Keratinocyte (primary cell): ENCODE measurements around the gene DSCAM. TPM values are rescaled to one million over a fixed set of nuclear protein-coding genes. Genes with fewer than 3 reads are reported as not detected.

Source experiments
- DNase-seq: peaks from one replicate; pipeline ENCODE4 v3.0.0-alpha.2; 2011; ENCODE audit warnings: low read depth, missing footprints, low spot score
- FAIRE-seq: peaks from 2 replicates; lab custom pipeline; 2011; peaks lifted over from hg19 to GRCh38; lab: Jason Lieb, UNC
- H2AFZ ChIP-seq: 2 replicates; pipeline ENCODE4 v1.6.0; 2012; ENCODE audit warnings: low read length, control low read depth, inconsistent platforms; ENCODE audit not compliant: control insufficient read depth
- H3K27ac ChIP-seq: 2 replicates; pipeline ENCODE4 v1.5.1; 2011; ENCODE audit warnings: low read length; ENCODE audit not compliant: control insufficient read depth, insufficient read depth
- H3K27me3 ChIP-seq: 3 replicates; pipeline ENCODE4 v1.6.0; 2011; ENCODE audit warnings: low read length; ENCODE audit not compliant: control insufficient read depth, insufficient read depth; ENCODE audit errors: extremely low read depth
- H3K36me3 ChIP-seq, 2 experiments: 2 replicates in 1 of 2; 3 replicates in 1 of 2; pipeline ENCODE4 v1.5.1; 2011; ENCODE audit warnings: low read length in 2 of 2, mild to moderate bottlenecking in 1 of 2; ENCODE audit not compliant: control insufficient read depth in 2 of 2, insufficient read depth in 2 of 2; ENCODE audit errors: extremely low read depth in 1 of 2
- H3K4me1 ChIP-seq: 3 replicates; pipeline ENCODE4 v1.5.1; 2011; ENCODE audit warnings: low read length; ENCODE audit not compliant: control insufficient read depth, insufficient read depth; ENCODE audit errors: extremely low read depth
- H3K4me2 ChIP-seq: 3 replicates; pipeline ENCODE4 v1.6.0; 2011; ENCODE audit warnings: low read depth, low read length; ENCODE audit not compliant: control insufficient read depth, insufficient read depth; ENCODE audit errors: extremely low read depth
- H3K4me3 ChIP-seq, 3 experiments: fragments of 200-600 bp in 1 of 3; sonication (generic) in 1 of 3; 2 replicates in 2 of 3; 3 replicates in 1 of 3; pipeline ENCODE4 v1.5.1; 2011 to 2016; ENCODE audit warnings: low read length in 3 of 3, mild to moderate bottlenecking in 3 of 3, control low read depth in 2 of 3, inconsistent platforms in 1 of 3, low read depth in 1 of 3, mixed read lengths in 1 of 3, mixed run types in 1 of 3, moderate library complexity in 1 of 3; ENCODE audit not compliant: control insufficient read depth in 2 of 3, insufficient read depth in 2 of 3; ENCODE audit errors: extremely low read depth in 1 of 3
- H3K79me2 ChIP-seq: 2 replicates; pipeline ENCODE4 v1.6.0; 2012; ENCODE audit warnings: low read length; ENCODE audit not compliant: control insufficient read depth, insufficient read depth
- H3K9ac ChIP-seq: 3 replicates; pipeline ENCODE4 v1.6.0; 2011; ENCODE audit warnings: low read length; ENCODE audit not compliant: control insufficient read depth, insufficient read depth; ENCODE audit errors: extremely low read depth
- H3K9me1 ChIP-seq: 3 replicates; pipeline ENCODE4 v1.6.0; 2011; ENCODE audit warnings: low read length; ENCODE audit not compliant: control insufficient read depth, insufficient read depth; ENCODE audit errors: extremely low read depth
- H3K9me3 ChIP-seq: 2 replicates; pipeline ENCODE4 v1.5.1; 2012; ENCODE audit warnings: low read depth, low read length; ENCODE audit not compliant: control insufficient read depth
- H4K20me1 ChIP-seq: 3 replicates; pipeline ENCODE4 v1.6.0; 2011; ENCODE audit warnings: low read length; ENCODE audit not compliant: control insufficient read depth, insufficient read depth; ENCODE audit errors: extremely low read depth
- CTCF ChIP-seq, 3 experiments: IDR thresholded peaks in 1 of 3; conservative IDR thresholded peaks in 1 of 3; optimal IDR thresholded peaks in 1 of 3; 2 replicates in 2 of 3; 3 replicates in 1 of 3; pipeline versions ENCODE3 to v1.5.1; 2011; ENCODE audit warnings: low read length in 3 of 3, mild to moderate bottlenecking in 3 of 3, moderate library complexity in 2 of 3, control low read depth in 1 of 3, inconsistent platforms in 1 of 3; ENCODE audit not compliant: insufficient read depth in 2 of 3; ENCODE audit errors: extremely low read depth in 1 of 3
- EZH2 ChIP-seq: IDR thresholded peaks from one replicate; pipeline ENCODE4 v1.6.1; 2012; ENCODE audit warnings: inconsistent platforms, mild to moderate bottlenecking, low read length, moderate library complexity
- dilution Hi-C: fragments of 300-500 bp; cut with MboI; formaldehyde crosslinking; loops from one replicate; pipeline ENCODE4 v1.7.0; 2020; ENCODE audit warnings: low sequenced_read_pairs; ENCODE audit not compliant: extremely low pct_ligation_motif_present
- polyA plus RNA-seq, 5 experiments: library from polyadenylated mRNA; depleted of rRNA in 3 of 5; stranded (reverse) in 3 of 5; stranded (forward) in 1 of 5; unstranded in 1 of 5; fragments of >200 nt; gene quantifications; 1 replicate in 1 of 5; 2 replicates in 3 of 5; 3 replicates in 1 of 5; pipeline versions ENCODE4 v1.2.1 to v1.2.3, GENCODE V29; 2011 to 2012; ENCODE audit warnings: missing spikeins in 2 of 5, low read depth in 1 of 5, low replicate concordance in 1 of 5
- small RNA-seq, 3 experiments: library from RNA; depleted of rRNA; stranded (forward); fragments of <200 nt; gene quantifications; one replicate each; pipeline ENCODE3, GENCODE V24; 2012; ENCODE audit warnings: low read depth in 3 of 3, low replicate concordance in 1 of 3; ENCODE audit not compliant: insufficient read length in 3 of 3

The DSCAM gene
- polyA plus RNA-seq, 1 donor (not counting 4 experiments of a cell fraction or from before 2014, with no cell fraction given): 2.1 TPM

- TF ChIP-seq CTCF (optimal IDR thresholded peaks at IDR 0.05 in 1 of 3, IDR thresholded peaks at IDR 0.05 in 1 of 3, conservative IDR thresholded peaks at IDR 0.05 in 1 of 3; ENCODE audit: extremely low read depth in 1 of 3, insufficient read depth in 2 of 3, low read length in 3 of 3): no peak
- TF ChIP-seq EZH2: no peak
- no peak for FAIRE-seq
Observed at GRCh38 chr21:39965026-39965425, 881.9 kb downstream of the DSCAM start.

GRCh38 chr21:39961251-39961650, 885.7 kb downstream of the DSCAM start:
- Histone ChIP-seq H3K9me3 (no peaks in the 10 kb centered on the region), H3K27ac (no peak overlapping the region), H3K79me2 (no peaks in the 10 kb centered on the region), H3K4me1 (no peaks in the 10 kb centered on the region), H3K27me3 (no peaks in the 10 kb centered on the region), H3K36me3 (no peaks in the 10 kb centered on the region), H3K9me1 (no peaks in the 10 kb centered on the region), H4K20me1 (no peaks in the 10 kb centered on the region), H3K9ac (no peak overlapping the region), H2AFZ (no peak overlapping the region), H3K4me2 (no peak overlapping the region), H3K4me3 (no peak overlapping the region)
- dilution Hi-C loops: no loop called here
- FAIRE-seq (no peak), DNase-seq (no peak)
- no peak for TF ChIP-seq EZH2

More at GRCh38 chr21:39965026-39965425, 881.9 kb downstream of the DSCAM start:
- Histone ChIP-seq H3K27me3 (no peaks in the 10 kb centered on the region), H3K27ac (no peak overlapping the region), H3K9me3 (peaks cover 3% of the 10 kb centered on the region), H3K9ac (no peak overlapping the region), H3K79me2 (no peaks in the 10 kb centered on the region), H3K4me1 (no peaks in the 10 kb centered on the region), H3K9me1 (no peaks in the 10 kb centered on the region), H3K4me2 (no peak overlapping the region), H2AFZ (no peak overlapping the region), H3K36me3 (no peaks in the 10 kb centered on the region), H3K4me3 (no peak overlapping the region), H4K20me1 (no peaks in the 10 kb centered on the region)
- no peak for DNase-seq
- dilution Hi-C loops: no loop called here

Small RNA genes lying within 50 kb of the gene (small RNA-seq; reads per million reads assigned to genes)
- gene MIR4760 (0.13 to 11.0 (median 6.0) reads per million in 3 experiments), gene RF00432 (0 reads per million in 3 experiments)
